HUES48 (cell line): Measurements from ENCODE around the gene CHD9NB.
"Not testable (repeated sequence)": the region's sequence is repeated elsewhere in the genome, so short reads cannot be mapped to it uniquely, and the experiment has no call there.

Source experiments
- H3K27ac ChIP-seq: one replicate; pipeline ENCODE4 v1.7.0; 2013; ENCODE audit warnings: low read depth, low read length, inconsistent platforms
- H3K27me3 ChIP-seq: 2 replicates; pipeline ENCODE4 v1.6.1; 2013; ENCODE audit warnings: mild to moderate bottlenecking, low read length; ENCODE audit not compliant: control insufficient read depth, insufficient read depth
- H3K36me3 ChIP-seq: 2 replicates; pipeline ENCODE4 v1.6.1; 2013; ENCODE audit warnings: low read length; ENCODE audit not compliant: control insufficient read depth, insufficient read depth
- H3K4me1 ChIP-seq: 2 replicates; pipeline ENCODE4 v1.6.1; 2013; ENCODE audit warnings: mild to moderate bottlenecking, low read length; ENCODE audit not compliant: control insufficient read depth, insufficient read depth
- H3K4me3 ChIP-seq: 2 replicates; pipeline ENCODE4 v1.5.1; 2013; ENCODE audit warnings: mild to moderate bottlenecking, low read depth, low read length
- H3K9ac ChIP-seq: 2 replicates; pipeline ENCODE4 v1.6.1; 2013; ENCODE audit warnings: mild to moderate bottlenecking, low read depth, low read length, moderate library complexity
- H3K9me3 ChIP-seq: 2 replicates; pipeline ENCODE4 v1.6.1; 2013; ENCODE audit warnings: low read length; ENCODE audit not compliant: control insufficient read depth, insufficient read depth

CHD9NB gene

DNA sequence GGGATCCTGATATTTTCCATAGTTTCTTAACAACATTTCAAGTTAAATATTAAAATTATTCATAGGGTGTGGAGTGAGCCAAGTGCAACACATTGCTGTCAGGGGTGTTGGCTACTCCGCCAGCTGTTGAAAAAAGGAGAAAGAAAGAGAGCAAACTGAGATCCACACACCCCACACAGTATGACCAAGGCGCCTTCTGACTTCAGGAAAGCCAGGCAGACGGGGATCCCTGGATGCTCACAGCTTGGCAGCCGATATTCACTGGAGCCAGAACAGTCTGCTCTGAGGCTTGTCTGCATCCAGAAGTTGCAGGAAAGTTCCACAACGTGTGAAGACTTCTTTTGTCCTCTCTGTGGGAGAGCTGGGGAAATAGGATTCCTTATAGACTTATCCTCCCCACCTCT lies 9.3 kb downstream of the CHD9NB start:
- H3K4me1 ChIP-seq: peaks cover 51% of the 10 kb centered on the region
- no peaks in the 10 kb centered on the region for H3K36me3 ChIP-seq
- H3K27me3 ChIP-seq: no peaks in the 10 kb centered on the region; the same call in 1 of the 2 replicates
- H3K4me3 ChIP-seq: peak overlapping the region; percentile 73
- no peaks in the 10 kb centered on the region for H3K9me3 ChIP-seq
- H3K27ac ChIP-seq: peak overlapping the region; percentile 94
- peak overlapping the region; percentile 35; the same call in 1 of the 2 replicates for H3K9ac ChIP-seq

DNA sequence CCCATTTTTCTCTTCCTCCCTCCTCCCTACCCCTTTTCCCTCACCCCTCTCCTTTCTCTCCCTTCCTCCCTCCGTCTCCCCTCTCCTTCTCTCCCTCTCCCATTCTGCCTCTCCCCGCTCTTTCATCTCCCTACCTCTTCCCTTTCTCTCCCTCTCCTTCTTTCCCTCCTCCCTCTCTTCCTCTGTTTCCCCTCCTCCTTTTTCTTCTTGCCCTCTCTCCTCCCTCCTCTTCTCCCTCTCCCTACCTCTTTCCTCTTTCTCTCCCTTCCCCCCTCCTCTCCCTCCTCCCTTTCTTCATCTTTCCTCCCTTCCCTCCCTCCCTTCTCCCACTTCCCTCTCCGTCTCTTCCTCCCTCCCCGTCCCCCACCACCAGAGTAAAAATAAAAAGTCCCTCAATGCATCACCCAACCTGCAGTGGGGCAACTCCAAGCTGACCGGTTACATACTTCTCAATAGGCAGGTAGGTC lies 10.4 kb downstream of the CHD9NB start:
- H3K4me3 ChIP-seq: peak overlapping the region; percentile 73
- H3K4me1 ChIP-seq: peaks cover 55% of the 10 kb centered on the region
- peak overlapping the region; percentile 46 for H3K9ac ChIP-seq
- no peaks in the 10 kb centered on the region for H3K36me3 ChIP-seq
- H3K9me3 ChIP-seq: no peaks in the 10 kb centered on the region
- H3K27me3 ChIP-seq: no peaks in the 10 kb centered on the region; the same call in 1 of the 2 replicates
- H3K27ac ChIP-seq: peak overlapping the region; percentile 94

DNA sequence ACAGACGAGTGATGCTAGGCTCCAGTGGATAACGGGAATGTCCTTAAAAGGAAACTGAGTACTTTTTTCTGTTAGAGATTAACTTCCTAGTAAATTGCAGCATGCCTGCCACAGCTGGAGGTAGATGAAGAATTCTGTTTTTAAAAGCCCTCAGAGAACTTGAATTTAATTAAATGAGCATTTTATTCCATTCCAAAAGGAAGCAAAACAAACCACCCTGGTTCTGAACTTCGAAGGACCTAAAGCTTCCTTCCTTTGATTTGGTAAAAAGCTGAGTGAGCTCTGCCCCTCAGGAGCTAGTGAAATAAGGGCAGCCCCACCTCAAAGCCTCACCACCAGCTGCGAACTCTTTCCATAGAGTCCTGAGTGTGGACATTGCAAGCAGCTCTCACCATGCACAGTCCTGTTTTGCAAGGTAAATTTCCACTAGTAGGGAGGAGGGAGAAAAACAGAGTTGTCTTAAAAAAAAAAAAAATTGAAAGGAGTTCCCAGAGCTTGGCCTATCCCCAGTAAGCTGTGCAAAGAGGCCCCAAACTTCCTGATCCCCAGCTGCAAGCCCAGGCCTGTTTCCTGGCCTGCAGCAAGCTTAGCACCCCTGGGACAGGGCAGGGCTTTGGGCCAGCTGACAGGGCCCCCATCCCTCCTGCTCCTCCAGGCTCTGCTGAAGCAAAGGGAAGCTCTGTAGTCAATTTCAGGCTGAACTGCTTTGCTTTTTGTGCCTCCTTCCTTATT lies 11.2 kb downstream of the CHD9NB start:
- Histone ChIP-seq H3K27ac (peak overlapping the region; percentile 94), H3K4me3 (peak overlapping the region; percentile 73), H3K36me3 (no peaks in the 10 kb centered on the region), H3K9me3 (no peaks in the 10 kb centered on the region), H3K27me3 (no peaks in the 10 kb centered on the region; the same call in 1 of the 2 replicates), H3K9ac (peak overlapping the region; percentile 46; the same call in 1 of the 2 replicates), H3K4me1 (peaks cover 56% of the 10 kb centered on the region)

DNA sequence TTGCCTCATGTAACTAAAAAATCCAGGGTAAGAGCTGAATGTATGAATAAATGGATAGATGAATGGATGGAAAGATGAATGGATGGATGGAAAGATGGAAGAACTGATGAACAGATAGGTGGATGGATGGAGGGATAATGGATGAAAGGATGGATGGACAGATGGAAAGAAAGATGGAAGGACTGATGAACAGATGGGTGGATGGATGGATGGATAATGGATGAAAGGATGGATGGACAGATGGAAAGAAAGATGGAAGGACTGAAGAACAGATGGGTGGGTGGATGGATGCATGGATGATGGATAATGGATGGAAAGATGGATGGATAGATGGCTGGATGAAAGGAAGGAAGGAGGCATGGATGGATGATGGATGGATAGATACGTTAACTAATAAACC lies 11.9 kb downstream of the CHD9NB start:
- H3K27ac ChIP-seq: peak overlapping the region; percentile 94
- H3K9me3 ChIP-seq: no peaks in the 10 kb centered on the region
- no peak overlapping the region for H3K9ac ChIP-seq
- H3K4me1 ChIP-seq: peaks cover 52% of the 10 kb centered on the region
- H3K4me3 ChIP-seq: peak overlapping the region; percentile 15; the same call in 1 of the 2 replicates
- no peaks in the 10 kb centered on the region for H3K36me3 ChIP-seq
- no peaks in the 10 kb centered on the region; the same call in 1 of the 2 replicates for H3K27me3 ChIP-seq

DNA sequence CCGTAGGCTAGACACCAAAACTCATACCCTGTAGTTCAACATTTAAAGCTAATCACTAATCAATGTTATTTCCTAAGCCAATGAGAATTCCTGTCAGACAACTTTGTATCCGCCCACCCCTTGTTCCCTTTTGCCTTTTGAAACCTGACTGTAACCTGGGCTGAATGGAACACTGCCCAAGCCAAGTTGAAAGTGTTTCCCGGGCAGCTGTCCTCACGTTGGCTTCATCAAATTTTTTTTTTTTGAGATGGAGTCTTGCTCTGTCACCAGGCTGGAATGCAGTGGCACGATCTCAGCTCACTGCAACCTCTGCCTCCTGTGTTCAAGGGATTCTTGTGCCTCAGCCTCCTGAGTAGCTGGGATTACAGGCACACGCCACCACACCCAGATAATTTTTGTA lies 16.0 kb downstream of the CHD9NB start:
- not testable (repeated sequence) for H3K36me3 ChIP-seq, H3K4me3 ChIP-seq, H3K27ac ChIP-seq, H3K27me3 ChIP-seq, H3K9ac ChIP-seq
- peaks cover 25% of the 10 kb centered on the region for H3K4me1 ChIP-seq
- peaks cover 15% of the 10 kb centered on the region for H3K9me3 ChIP-seq

DNA sequence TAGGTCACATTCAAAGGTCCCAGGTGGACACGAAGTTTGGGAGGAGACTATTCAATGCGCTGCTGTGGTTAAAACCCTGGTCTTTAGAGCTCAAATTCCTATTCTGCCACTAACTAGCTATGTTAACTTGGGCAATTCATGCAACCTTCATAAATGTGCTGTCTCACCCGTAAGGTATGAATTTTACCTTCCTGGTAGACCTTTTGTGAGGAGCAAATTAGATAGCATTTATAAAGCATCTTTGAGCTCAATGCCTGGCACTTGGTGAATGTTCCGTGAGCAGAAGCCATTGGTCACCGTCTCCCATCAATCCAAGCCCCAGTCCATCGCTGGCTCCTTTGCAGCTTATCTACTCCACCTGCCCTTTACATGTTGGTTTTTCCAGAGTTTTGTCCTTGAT lies 16.6 kb downstream of the CHD9NB start:
- Histone ChIP-seq H3K9me3 (peaks cover 15% of the 10 kb centered on the region), H3K9ac (no peak overlapping the region), H3K4me3 (no peak overlapping the region), H3K36me3 (no peaks in the 10 kb centered on the region), H3K27me3 (no peaks in the 10 kb centered on the region), H3K27ac (no peak overlapping the region), H3K4me1 (peaks cover 24% of the 10 kb centered on the region)

DNA sequence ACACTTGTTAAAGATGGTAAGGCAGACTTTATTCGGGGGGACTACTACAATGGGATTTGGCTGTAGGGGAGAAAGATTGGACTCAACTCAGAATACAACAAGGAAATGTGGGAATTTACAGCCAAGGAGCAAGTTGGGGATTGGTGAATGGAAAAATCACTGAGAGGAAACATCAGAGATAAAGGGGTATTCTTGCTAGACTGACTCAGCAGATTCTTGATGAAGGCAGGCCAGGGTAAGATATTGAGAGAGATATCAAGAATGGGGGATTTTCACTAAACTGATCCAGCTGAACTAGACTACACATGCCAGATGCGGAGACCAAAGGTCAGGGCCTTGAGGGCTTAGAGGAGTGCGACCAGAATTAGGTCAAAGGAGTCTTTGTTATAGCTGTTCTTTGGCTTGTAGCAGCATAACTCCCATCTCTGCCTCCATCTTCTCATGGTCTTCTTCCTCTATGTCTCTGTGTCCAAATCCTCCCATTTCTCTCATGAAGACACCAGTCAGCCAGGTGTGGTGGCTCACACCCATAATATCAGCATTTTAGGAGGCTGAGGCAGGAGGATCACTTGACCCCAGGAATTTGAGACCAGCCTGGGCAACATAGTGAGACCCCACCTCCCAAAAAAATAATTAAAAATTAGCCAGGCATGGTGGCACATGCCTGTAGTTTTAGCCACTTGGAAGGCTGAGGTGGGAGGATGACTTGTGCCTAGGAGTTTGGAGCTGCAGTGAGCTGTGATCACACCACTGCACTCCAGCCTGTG lies 17.3 kb downstream of the CHD9NB start:
- no peak overlapping the region for H3K27ac ChIP-seq
- H3K4me1 ChIP-seq: peaks cover 21% of the 10 kb centered on the region
- no peaks in the 10 kb centered on the region for H3K27me3 ChIP-seq
- H3K9ac ChIP-seq: no peak overlapping the region
- peaks cover 15% of the 10 kb centered on the region for H3K9me3 ChIP-seq
- H3K36me3 ChIP-seq: no peaks in the 10 kb centered on the region
- no peak overlapping the region for H3K4me3 ChIP-seq

DNA sequence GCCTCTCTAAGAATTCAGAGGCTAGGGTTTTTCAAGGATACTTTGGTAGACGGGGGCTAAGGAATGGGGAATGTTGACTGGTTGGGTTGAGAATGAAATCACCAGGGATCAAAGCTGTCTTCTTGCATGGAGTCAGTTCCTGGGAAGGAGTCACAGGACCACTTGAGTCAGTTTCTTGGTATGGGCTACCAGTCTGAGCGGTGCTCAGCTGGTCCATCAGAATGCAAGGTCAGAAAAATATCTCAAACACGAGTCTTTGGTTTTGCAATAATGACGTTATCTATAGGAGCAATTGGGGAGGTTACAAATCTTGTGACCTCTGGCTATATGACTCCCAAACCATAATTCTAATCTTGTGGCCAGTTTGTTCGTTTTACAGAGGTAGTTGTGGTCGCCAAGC lies 18.4 kb downstream of the CHD9NB start:
- no peak overlapping the region for H3K27ac ChIP-seq
- H3K9ac ChIP-seq: no peak overlapping the region
- no peaks in the 10 kb centered on the region for H3K27me3 ChIP-seq
- H3K4me3 ChIP-seq: no peak overlapping the region
- peaks cover 23% of the 10 kb centered on the region for H3K4me1 ChIP-seq
- H3K9me3 ChIP-seq: peaks cover 15% of the 10 kb centered on the region
- no peaks in the 10 kb centered on the region for H3K36me3 ChIP-seq

DNA sequence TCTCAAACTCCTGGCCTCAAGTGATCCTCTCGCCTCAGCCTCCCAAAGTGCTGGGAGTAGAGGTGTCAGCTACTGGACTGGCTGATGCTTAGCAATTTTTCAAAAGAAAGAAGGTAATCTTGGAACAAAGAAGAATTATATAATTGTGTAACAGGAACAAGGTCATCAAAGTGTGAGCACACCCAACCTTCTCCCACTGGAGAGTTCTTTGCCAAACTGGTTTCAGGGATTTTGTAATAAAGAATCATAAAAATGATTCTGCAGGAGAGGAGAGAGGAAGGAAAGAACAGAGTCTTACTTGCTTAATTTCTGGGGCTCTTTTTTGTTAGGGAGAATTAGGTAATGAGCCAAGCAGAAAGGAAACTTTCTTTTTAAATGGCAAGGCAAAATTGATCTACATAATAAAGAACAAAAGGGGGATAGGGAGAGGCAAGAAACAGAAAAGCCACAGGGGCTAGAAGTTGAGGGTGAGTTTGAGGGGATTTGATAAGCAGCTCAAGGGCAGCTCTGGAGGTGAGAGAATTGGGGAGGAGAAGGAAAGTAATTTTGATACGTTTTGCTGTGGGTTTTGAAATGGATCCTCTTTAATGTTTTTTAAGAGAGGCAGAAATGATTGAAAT lies 21.3 kb downstream of the CHD9NB start:
- Histone ChIP-seq H3K36me3 (no peaks in the 10 kb centered on the region), H3K27ac (peak overlapping the region; percentile 88), H3K9me3 (peaks cover 15% of the 10 kb centered on the region), H3K9ac (no peak overlapping the region), H3K4me1 (peaks cover 18% of the 10 kb centered on the region), H3K4me3 (peak overlapping the region; percentile 39; the same call in 1 of the 2 replicates), H3K27me3 (no peaks in the 10 kb centered on the region)

DNA sequence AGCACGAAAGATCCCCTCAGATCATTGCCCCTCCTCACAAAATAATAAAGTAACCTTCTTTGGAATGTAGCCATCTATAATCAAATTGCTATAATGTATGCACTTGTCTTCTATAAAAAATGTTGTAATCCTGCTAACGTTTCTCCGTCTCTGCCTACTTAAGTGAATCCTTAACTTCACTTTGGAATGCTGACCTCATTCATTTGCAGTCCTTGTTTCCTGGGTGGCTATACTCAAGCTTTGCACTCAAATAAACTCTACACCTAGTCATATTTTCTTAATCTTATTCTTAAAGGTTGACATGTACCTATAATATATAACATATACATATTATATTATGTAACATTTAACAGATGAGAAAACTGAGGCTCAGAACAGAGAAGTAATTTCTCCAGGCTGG lies 22.7 kb downstream of the CHD9NB start:
- no peaks in the 10 kb centered on the region for H3K27me3 ChIP-seq
- peaks cover 18% of the 10 kb centered on the region for H3K4me1 ChIP-seq
- H3K9ac ChIP-seq: no peak overlapping the region
- no peak overlapping the region for H3K27ac ChIP-seq
- H3K4me3 ChIP-seq: no peak overlapping the region
- peaks cover 15% of the 10 kb centered on the region for H3K9me3 ChIP-seq
- no peaks in the 10 kb centered on the region for H3K36me3 ChIP-seq
